HG02623 (cell line): ENCODE data around the gene MID2.
"Not testable (repeated sequence)": the region's sequence is repeated elsewhere in the genome, so short reads cannot be mapped to it uniquely, and the experiment has no call there.

Experiments
- ATAC-seq: cut with Tn5 transposase; IDR thresholded peaks from one replicate; pipeline ENCODE4 v1.9.1; 2021; ENCODE audit warnings: moderate library complexity; ENCODE audit not compliant: unreplicated experiment

The MID2 gene

GRCh38 chrX:107842715-107843400 is 17.2 kb downstream of the MID2 start:
- ATAC-seq = no peak

- no peak for ATAC-seq
These were observed 20.0 kb downstream of the MID2 start for GRCh38 chrX:107845625-107846024.

DNA sequence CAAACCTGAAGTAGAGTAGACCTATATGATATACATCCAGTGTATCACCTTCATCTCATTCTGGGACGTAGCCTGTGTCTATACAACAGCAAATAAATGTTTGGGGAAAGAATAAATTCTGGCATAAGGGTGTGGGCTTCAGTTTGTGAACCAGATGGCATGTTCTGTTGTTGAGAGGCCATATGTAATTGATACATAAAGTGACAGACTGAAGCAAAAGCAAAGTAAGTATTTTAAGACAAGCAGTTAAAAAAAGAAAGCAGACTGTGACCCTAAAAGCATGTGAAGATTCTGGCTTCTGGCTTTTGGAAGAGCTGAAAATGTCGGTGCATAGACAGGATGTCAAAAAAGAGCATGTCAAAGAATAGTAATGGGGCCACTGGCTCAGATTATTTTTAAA is 22.9 kb downstream of the MID2 start:
- no peak for ATAC-seq

GRCh38 chrX:107849747-107850421 is 24.2 kb downstream of the MID2 start:
- ATAC-seq = no peak

GRCh38 chrX:107850422-107850765 is 24.7 kb downstream of the MID2 start:
- no peak for ATAC-seq

GRCh38 chrX:107851215-107851614 is 25.5 kb downstream of the MID2 start:
- ATAC-seq = no peak

DNA sequence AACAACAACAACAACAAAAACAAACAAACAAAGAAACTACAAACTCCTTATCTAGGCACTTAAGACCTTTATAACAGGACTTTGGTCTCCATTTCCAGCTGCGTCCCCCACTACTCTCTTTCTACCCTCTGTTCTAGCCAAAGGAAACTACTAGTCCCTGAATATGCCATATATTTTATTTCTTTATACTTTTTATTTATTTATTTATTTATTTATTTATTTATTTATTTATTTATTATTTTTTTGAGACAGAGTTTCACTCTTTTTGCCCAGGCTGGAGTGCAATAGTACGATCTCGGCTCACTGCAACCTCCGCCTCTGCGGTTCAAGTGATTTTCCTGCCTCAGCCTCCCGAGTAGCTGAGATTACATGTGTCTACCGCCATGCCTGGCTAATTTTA is 26.0 kb downstream of the MID2 start:
- not testable (repeated sequence) for ATAC-seq

GRCh38 chrX:107856289-107856688 is 30.6 kb downstream of the MID2 start:
- no peak for ATAC-seq

DNA sequence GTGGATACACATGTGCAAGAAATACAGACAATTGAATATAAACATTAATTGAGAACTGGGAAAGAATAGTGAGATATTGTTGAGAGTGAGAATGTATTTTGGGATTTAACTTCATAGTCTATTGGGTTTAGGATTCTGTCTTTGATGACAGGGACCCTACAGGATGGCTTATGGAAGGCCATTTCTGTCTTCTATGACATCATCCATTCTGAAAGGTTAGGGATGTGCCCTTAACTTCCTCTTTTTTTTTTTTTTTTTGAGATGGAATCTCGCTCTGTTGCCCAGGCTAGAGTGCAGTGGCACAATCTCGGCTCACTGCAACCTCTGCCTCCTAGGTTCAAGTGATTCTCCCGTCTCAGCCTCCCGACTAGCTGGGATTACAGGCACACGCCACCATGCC is 31.4 kb downstream of the MID2 start:
- not testable (repeated sequence) for ATAC-seq

DNA sequence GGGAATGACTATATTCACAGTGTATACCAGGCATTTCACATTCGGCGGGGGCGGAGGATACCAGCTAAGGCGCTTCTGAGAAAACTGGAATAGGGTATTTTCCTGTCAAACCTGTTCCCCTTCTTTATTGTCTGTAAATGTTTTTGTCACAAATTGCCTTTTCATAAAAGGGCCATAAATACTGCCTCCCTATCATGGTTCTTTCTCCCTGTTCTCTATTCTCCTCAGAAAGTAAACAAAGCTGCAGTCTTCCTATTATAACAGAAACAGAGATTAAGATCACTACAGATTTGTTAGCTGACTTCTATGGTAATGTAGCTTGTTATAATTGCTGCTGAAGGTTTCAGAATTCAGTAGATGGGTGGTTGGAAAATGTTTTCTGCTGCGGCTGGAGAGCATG is 32.2 kb downstream of the MID2 start:
- ATAC-seq = no peak

DNA sequence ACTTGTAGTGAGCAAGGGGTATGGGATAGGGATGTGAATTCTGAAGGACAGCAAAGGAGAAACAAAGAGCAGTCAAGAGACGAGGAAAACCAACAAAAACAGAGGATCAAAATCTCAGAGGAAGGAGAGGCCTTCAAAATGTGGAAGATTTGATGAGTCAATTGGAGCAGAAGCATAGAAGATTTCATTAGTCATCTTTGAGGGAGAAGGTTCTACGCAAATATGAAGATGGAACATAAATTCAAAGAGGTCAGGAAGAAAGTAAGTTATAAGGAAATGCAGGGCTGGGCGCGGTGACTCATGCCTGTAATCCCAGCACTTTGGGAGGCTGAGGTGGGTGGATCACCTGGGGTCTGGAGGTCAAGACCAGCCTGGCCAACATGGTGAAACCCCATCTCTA is 35.4 kb downstream of the MID2 start:
- no peak for ATAC-seq

DNA sequence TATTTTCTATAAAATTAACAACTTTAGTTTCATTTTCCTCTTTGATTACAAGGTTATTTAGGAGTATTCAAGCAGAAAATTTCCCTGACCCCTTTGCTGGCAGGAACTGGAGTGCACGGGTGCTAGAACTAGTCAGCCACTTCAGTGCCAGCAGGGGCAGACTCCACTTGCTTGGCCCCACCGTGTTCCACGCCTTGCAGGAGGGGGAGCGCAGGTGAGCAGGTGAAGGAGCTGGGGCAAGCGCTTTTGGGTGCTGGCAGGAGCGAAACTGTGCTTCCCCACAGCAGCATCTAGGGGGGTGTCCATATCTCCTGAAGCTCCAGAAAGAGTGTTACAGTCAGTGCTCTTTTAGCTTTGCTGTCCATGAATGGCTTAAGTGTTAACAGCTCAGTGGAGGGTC is 45.5 kb downstream of the MID2 start:
- ATAC-seq = no peak

GRCh38 chrX:107878106-107878505 is 52.4 kb downstream of the MID2 start:
- ATAC-seq = no peak

DNA sequence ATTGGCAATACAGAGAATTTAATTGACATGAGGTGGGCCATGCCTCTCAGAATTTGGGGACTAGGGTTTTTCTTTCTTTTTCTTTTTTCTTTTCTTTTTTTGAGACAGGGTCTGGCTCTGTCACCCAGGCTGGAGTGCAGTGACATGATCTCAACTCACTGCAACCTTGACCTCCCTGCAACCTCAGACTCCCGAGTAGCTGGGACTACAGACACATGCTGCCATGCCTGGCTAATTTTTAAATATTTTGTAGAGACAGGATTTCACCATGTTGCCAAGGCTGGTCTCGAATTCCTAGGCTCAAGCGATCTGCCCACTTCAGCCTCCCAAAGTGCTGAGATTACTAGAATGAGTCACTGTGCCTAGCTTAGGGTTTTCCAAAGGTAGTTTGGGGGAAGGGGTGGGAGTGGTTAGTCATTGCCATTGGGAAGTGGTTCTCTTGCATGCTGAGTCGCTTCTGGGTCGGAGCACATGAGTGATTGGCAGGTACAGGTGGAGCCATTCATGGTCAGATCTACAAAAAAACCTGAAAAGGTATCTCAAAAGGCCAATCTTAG is 54.5 kb downstream of the MID2 start:
- no peak for ATAC-seq

DNA sequence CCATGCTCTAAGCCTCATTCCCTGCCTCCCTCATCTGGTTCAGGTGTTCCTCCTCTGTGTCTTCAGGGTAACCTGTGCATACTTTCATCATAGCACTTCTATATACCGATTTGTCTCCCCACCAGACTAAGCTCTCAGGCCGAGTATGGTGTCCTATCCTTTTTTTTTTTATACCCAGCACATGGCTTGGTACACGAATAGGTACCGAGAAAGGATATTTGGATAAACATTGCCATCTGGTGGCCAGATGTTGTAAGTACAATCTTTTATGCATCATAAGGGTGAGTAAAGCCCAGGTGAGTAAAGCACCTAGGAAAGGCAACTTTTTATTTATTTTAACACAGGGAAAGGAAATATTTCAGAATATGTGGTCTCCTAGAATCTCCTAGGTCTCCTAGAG is 68.4 kb downstream of the MID2 start:
- ATAC-seq = no peak

DNA sequence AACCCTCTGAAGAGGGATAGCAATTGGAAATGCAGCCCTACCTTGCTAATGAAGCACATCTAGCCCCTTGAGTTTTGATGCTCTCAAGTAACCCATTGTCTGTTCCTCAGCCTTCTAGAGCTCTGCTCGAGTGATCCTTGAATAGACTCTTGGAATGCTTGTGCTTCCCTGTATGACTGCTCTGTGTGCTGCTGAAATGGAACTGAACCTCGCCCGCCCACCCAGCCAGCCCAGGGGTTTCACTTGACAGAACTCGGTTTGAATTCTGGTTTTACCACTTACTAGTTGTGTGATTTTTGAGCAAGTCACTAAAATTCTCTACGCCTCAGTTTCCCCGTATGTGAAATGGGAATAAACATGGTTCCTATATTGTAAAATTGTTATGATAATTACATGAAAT is 77.1 kb downstream of the MID2 start:
- ATAC-seq = no peak

- ATAC-seq = no peak
These were observed 79.7 kb downstream of the MID2 start for GRCh38 chrX:107905366-107905765.

DNA sequence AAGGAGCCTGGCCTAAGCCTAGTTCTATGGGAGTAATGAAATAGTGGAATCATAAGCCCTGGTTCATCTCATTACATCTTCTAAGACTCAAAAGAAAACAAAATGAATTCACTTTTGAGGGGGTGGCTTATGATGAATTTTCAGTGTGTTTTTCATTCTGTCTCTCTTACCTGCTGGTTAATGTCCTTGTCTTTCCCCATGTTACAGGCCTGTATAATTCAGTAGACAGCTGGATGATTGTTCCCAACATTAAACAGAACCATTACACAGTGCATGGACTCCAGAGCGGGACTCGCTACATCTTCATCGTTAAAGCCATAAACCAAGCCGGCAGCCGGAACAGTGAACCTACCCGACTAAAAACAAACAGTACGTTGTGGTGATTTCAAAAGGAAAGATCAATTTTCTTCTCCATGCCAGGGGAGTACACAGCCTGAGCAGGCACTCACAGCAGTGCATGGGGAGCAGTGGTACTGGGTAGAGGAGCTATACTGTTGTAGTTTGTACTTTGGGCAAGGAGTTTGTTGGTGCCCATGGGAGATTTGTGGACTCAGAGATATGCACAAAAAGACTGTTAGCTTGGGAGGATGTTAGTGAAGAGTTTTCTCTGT is 98.6 kb downstream of the MID2 start:
- no peak for ATAC-seq

GRCh38 chrX:107934262-107934661 is 108.6 kb downstream of the MID2 start:
- ATAC-seq = no peak

GRCh38 chrX:107935200-107935599 is 109.5 kb downstream of the MID2 start:
- no peak for ATAC-seq

GRCh38 chrX:107935664-107936433 is 110.2 kb downstream of the MID2 start:
- ATAC-seq = no peak

DNA sequence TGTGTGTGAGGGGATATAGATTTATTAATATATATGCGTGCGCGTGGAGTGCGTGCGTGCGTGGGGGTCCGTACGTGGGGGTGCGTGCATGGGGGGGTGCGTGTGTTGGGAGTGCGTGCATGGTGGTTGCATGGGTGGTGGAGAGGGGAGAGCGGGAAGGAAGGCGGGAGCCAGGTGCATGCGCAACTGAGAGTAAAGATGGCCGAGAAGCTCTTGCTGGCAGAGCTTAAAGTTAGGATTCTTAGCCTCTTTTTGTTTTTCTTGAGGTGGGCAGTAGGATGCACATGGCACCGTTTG is 110.7 kb downstream of the MID2 start:
- no peak for ATAC-seq
